B cell (primary cell): ENCODE measurements around the gene HDAC11. TPM values are rescaled to one million over a fixed set of nuclear protein-coding genes. Genes with fewer than 3 reads are reported as not detected.

Experiments used
- ATAC-seq: fragments of 200-7000 bp; cut with Tn5 transposase; one replicate; pipeline ENCODE4 v1.10.0; 2021; ENCODE audit warnings: low read depth, mild to moderate bottlenecking, moderate number of reproducible peaks, moderate library complexity
- CTCF ChIA-PET: fragments of 350-600 bp; sonication (Branson Sonifier 250); formaldehyde crosslinking; loops from one replicate; lab custom pipeline; 2021; ENCODE audit warnings: antibody characterized with exemption, inconsistent platforms; lab: Charles Lee
- POLR2A ChIA-PET: fragments of 350-600 bp; sonication (Branson Sonifier 250); formaldehyde crosslinking; loops from one replicate; lab custom pipeline; 2021; ENCODE audit warnings: antibody characterized with exemption; lab: Charles Lee
- DNase-seq: peaks from one replicate; pipeline ENCODE4 v3.0.0; 2013
- H2AFZ ChIP-seq: 2 replicates; pipeline ENCODE4 v1.6.1; 2012; ENCODE audit warnings: mild to moderate bottlenecking, low read depth, low read length; ENCODE audit not compliant: insufficient read depth, poor library complexity, severe bottlenecking
- H3K27ac ChIP-seq, 2 donors: 1 replicate in 1 of 2; 2 replicates in 1 of 2; pipeline ENCODE4 v1.5.1; 2012 to 2013; ENCODE audit warnings: low read length in 2 of 2, mild to moderate bottlenecking in 2 of 2, moderate library complexity in 1 of 2
- H3K27me3 ChIP-seq, 4 experiments: fragments of 200-600 bp in 1 of 4; sonication (generic) in 1 of 4; replicated peaks in 1 of 4; 1 replicate in 2 of 4; 2 replicates in 2 of 4; pipeline versions ENCODE4 v1.6.1 to v1.7.0; 2013 to 2016; ENCODE audit warnings: low read length in 3 of 4, mild to moderate bottlenecking in 2 of 4, mixed read lengths in 1 of 4, moderate library complexity in 1 of 4; ENCODE audit not compliant: insufficient read depth in 4 of 4, control insufficient read depth in 3 of 4; ENCODE audit errors: control extremely low read depth in 1 of 4
- H3K36me3 ChIP-seq, 2 experiments: replicated peaks in 1 of 2; 1 replicate in 1 of 2; 2 replicates in 1 of 2; pipeline versions ENCODE4 v1.6.1 to v1.7.1; 2013; ENCODE audit warnings: low read length in 1 of 2; ENCODE audit not compliant: insufficient read depth in 2 of 2, control insufficient read depth in 1 of 2; ENCODE audit errors: control extremely low read depth in 1 of 2, extremely low read depth in 1 of 2
- H3K4me1 ChIP-seq, 2 donors: fragments of 200-600 bp in 1 of 2; sonication (generic) in 1 of 2; 1 replicate in 1 of 2; 2 replicates in 1 of 2; pipeline versions ENCODE4 v1.5.1 to v1.6.1; 2013 to 2017; ENCODE audit warnings: low read length in 2 of 2; ENCODE audit not compliant: control insufficient read depth in 2 of 2, insufficient read depth in 2 of 2
- H3K4me2 ChIP-seq: replicated peaks from 2 replicates; pipeline ENCODE3; 2012; ENCODE audit warnings: mild to moderate bottlenecking, low read depth, low read length; ENCODE audit not compliant: poor library complexity, severe bottlenecking
- H3K4me3 ChIP-seq, 5 experiments: fragments of 200-600 bp in 1 of 5; sonication (generic) in 1 of 5; 1 replicate in 3 of 5; 2 replicates in 2 of 5; pipeline versions ENCODE4 v1.5.1 to v1.7.0; 2011 to 2016; ENCODE audit warnings: low read length in 4 of 5, mild to moderate bottlenecking in 4 of 5, low read depth in 2 of 5, control low read depth in 1 of 5, moderate library complexity in 1 of 5; ENCODE audit not compliant: insufficient read depth in 1 of 5; ENCODE audit errors: control extremely low read depth in 1 of 5, extremely low read depth in 1 of 5
- H3K79me2 ChIP-seq: fragments of 200-600 bp; sonication (generic); one replicate; pipeline ENCODE4 v1.6.0; 2016; ENCODE audit warnings: low read length; ENCODE audit not compliant: control insufficient read depth, insufficient read depth
- H3K9ac ChIP-seq: fragments of 200-600 bp; sonication (generic); 2 replicates; pipeline ENCODE4 v1.6.1; 2017; ENCODE audit warnings: mild to moderate bottlenecking, low read length, moderate library complexity
- H3K9me3 ChIP-seq, 3 donors: one replicate each; pipeline versions ENCODE4 v1.6.1 to v1.7.1; 2013; ENCODE audit warnings: low read length in 2 of 3; ENCODE audit not compliant: control insufficient read depth in 2 of 3, insufficient read depth in 1 of 3; ENCODE audit errors: control extremely low read depth in 1 of 3
- H4K20me1 ChIP-seq: 2 replicates; pipeline ENCODE4 v1.6.0; 2012; ENCODE audit warnings: mild to moderate bottlenecking, low read length; ENCODE audit not compliant: insufficient read depth, control insufficient read depth, poor library complexity, severe bottlenecking
- H3K27ac Mint-ChIP-seq: one replicate; pipeline ENCODE4 v1.8.0; 2021; ENCODE audit warnings: mixed read lengths
- H3K27me3 Mint-ChIP-seq: one replicate; pipeline ENCODE4 v1.8.0; 2021; ENCODE audit warnings: mixed read lengths
- H3K4me1 Mint-ChIP-seq: one replicate; pipeline ENCODE4 v1.8.0; 2021; ENCODE audit warnings: mixed read lengths
- H3K4me3 Mint-ChIP-seq: one replicate; pipeline ENCODE4 v1.8.0; 2021; ENCODE audit warnings: mixed read lengths
- H3K9me3 Mint-ChIP-seq: one replicate; pipeline ENCODE4 v1.8.0; 2022; ENCODE audit warnings: mixed read lengths; ENCODE audit not compliant: insufficient read depth
- EZH2 ChIP-seq: IDR thresholded peaks from 2 replicates; pipeline ENCODE4 v1.6.1; 2012; ENCODE audit warnings: borderline replicate concordance, low read depth, mild to moderate bottlenecking, moderate library complexity, low read length; ENCODE audit not compliant: insufficient read depth, poor library complexity, severe bottlenecking
- WGBS: methylation state at CpG from one replicate; pipeline ENCODE4 v1.1.5; 2013; ENCODE audit warnings: missing lambda C conversion rate; ENCODE audit not compliant: insufficient coverage; 5-methylcytosine and 5-hydroxymethylcytosine counted together
- intact Hi-C: fragments of 100-400 bp; cut with micrococcal nuclease; formaldehyde crosslinking; loops from one replicate; pipeline ENCODE4 v1.10.0; 2022
- polyA plus RNA-seq: library from polyadenylated mRNA; depleted of rRNA; stranded (reverse); fragments of >200 nt; gene quantifications from 2 replicates; pipeline ENCODE4 v1.2.3, GENCODE V29; 2012
- total RNA-seq, 2 donors: library from RNA; stranded (reverse); fragments of 120-200 nt in 1 of 2; gene quantifications; 1 replicate in 1 of 2; 2 replicates in 1 of 2; pipeline versions ENCODE4 v1.2.3 to v1.2.4, GENCODE V29; 2013 to 2022
- TF ChIP-seq, protein P1 (sequence below): fragments of 200-600 bp; IDR thresholded peaks from one replicate; pipeline ENCODE4 v1.8.0; 2022; ENCODE audit warnings: antibody characterized with exemption, mild to moderate bottlenecking

The HDAC11 gene
- total and polyA plus RNA-seq, 2 donors (not counting 1 experiment from before 2014, with no cell fraction given): 0.76 to 5.5 TPM

DNA sequence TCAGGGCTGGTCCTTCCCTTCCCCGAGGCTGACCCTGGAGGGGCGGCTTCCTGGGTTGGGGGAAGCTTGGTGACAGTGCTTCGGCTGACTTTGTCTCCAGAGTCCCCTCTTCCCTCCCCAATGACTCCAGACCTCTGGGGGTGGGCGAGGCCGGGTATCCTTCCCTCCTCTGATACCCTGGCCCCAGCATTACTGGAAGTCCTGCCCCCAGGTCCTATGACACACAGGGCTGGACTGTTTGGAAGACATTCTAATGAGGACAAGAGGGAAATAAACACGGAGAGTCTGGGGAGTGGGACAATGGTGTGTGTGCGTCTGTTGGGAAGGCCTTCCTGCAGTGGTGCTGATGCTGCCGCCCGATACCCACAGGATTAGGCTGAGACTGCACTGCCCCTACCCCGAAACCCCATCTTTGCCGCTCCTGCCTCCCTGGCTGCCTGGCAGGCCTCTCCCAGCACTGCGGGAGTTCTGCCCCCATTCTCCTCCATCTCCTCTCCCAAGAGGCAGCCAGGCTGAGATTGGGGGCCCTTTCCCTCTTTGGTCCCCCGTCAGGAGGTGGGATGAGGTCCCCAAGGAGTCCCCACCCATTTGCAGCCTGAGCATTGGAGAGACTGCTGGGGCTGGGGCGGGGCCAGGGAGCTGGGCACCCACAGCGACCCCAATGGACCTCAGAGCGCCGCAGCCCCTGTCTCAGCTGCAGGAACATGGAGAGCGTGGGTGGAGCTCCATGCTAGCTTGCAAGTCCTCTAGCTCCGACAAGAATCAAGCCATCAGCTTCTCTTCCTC lies 39.1 kb downstream of the HDAC11 start:
- no peaks in the 10 kb centered on the region for H3K79me2 ChIP-seq
- Mint-ChIP-seq H3K27ac (no peak overlapping the region), H3K4me1 (no peaks in the 10 kb centered on the region), H3K4me3 (no peak overlapping the region), H3K27me3 (peaks cover 8% of the 10 kb centered on the region), H3K9me3 (peaks cover 2% of the 10 kb centered on the region)
- H3K9ac ChIP-seq: no peak overlapping the region
- no peaks in the 10 kb centered on the region for H4K20me1 ChIP-seq
- H3K27me3 ChIP-seq: no peaks in the 10 kb centered on the region
- TF ChIP-seq, protein P1, sequence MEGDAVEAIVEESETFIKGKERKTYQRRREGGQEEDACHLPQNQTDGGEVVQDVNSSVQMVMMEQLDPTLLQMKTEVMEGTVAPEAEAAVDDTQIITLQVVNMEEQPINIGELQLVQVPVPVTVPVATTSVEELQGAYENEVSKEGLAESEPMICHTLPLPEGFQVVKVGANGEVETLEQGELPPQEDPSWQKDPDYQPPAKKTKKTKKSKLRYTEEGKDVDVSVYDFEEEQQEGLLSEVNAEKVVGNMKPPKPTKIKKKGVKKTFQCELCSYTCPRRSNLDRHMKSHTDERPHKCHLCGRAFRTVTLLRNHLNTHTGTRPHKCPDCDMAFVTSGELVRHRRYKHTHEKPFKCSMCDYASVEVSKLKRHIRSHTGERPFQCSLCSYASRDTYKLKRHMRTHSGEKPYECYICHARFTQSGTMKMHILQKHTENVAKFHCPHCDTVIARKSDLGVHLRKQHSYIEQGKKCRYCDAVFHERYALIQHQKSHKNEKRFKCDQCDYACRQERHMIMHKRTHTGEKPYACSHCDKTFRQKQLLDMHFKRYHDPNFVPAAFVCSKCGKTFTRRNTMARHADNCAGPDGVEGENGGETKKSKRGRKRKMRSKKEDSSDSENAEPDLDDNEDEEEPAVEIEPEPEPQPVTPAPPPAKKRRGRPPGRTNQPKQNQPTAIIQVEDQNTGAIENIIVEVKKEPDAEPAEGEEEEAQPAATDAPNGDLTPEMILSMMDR: no peak
- TF ChIP-seq EZH2: no peak
- ChIA-PET POLR2A (no interaction called here), CTCF (interaction anchor here (0.7 to 0.9 kb wide), 2 partner anchors 23 to 130 kb away, joined by 3 read pairs; no protein-coding TSS in a partner anchor)
- DNase-seq (no peak), ATAC-seq (no peak)
- H3K4me2 ChIP-seq: no peak overlapping the region
- 86% methylated on average over 15 of the region's 19 CpGs for WGBS
- no peaks in the 10 kb centered on the region for H3K4me1 ChIP-seq
- no peak overlapping the region for H3K4me3 ChIP-seq
- H3K36me3 ChIP-seq: no peaks in the 10 kb centered on the region
- no peak overlapping the region for H2AFZ ChIP-seq
- peaks cover 0 to 16% (median 0%) of the 10 kb centered on the region in 3 donors for H3K9me3 ChIP-seq
- no peak overlapping the region for H3K27ac ChIP-seq
- intact Hi-C loops: no loop called here

- CTCF ChIA-PET: interaction anchor here (0.9 kb wide), 1 partner anchor 129 kb away, joined by 3 read pairs; no protein-coding TSS in a partner anchor
These were observed 40.3 kb downstream of the HDAC11 start for GRCh38 chr3:13520326-13520880.

More at GRCh38 chr3:13520326-13520880, 40.3 kb downstream of the HDAC11 start:
- peaks cover 4% of the 10 kb centered on the region for H3K27me3 Mint-ChIP-seq
- H3K4me3 ChIP-seq: no peak overlapping the region
- no peaks in the 10 kb centered on the region for H3K4me1 ChIP-seq
- no peak for TF ChIP-seq EZH2
- TF ChIP-seq, protein P1: no peak
- ATAC-seq (no peak), DNase-seq (no peak)
- intact Hi-C loops: no loop called here
- 98% methylated on average over 7 of the region's 9 CpGs for WGBS
- H3K27me3 ChIP-seq: no peaks in the 10 kb centered on the region
- POLR2A ChIA-PET: no interaction called here
- no peaks in the 10 kb centered on the region for H3K79me2 ChIP-seq
- no peak overlapping the region for H3K4me2 ChIP-seq
- H3K4me3 Mint-ChIP-seq: no peak overlapping the region
- H4K20me1 ChIP-seq: no peaks in the 10 kb centered on the region
- no peak overlapping the region for H2AFZ ChIP-seq
- no peak overlapping the region for H3K9ac ChIP-seq
- H3K4me1 Mint-ChIP-seq: no peaks in the 10 kb centered on the region
- no peak overlapping the region for H3K27ac Mint-ChIP-seq
- no peaks in the 10 kb centered on the region for H3K36me3 ChIP-seq
- H3K9me3 ChIP-seq: peaks cover 0 to 16% (median 0%) of the 10 kb centered on the region in 3 donors
- peaks cover 2% of the 10 kb centered on the region for H3K9me3 Mint-ChIP-seq
- no peak overlapping the region for H3K27ac ChIP-seq
